HepG2 (cell line): ENCODE measurements around the gene CAPZB. TPM values are rescaled to one million over a fixed set of nuclear protein-coding genes. Genes with fewer than 3 reads are reported as not detected.
A peak's percentile ranks its signal among the peaks of the same experiment; 100 is the strongest.

ENCODE experiments used
- ERF ChIP-seq: IDR thresholded peaks from 2 replicates; pipeline ENCODE4 v1.6.1; 2018; ENCODE audit warnings: missing biosample characterization, missing genetic modification reagents
- FOXA3 ChIP-seq: IDR thresholded peaks from 2 replicates; pipeline ENCODE4 v1.6.1; 2016; ENCODE audit warnings: missing genetic modification reagents, missing compliant biosample characterization
- KDM4B ChIP-seq: sonication (generic); formaldehyde crosslinking; IDR thresholded peaks from 2 replicates; pipeline ENCODE4 v1.4.0; 2020; ENCODE audit warnings: missing genetic modification reagents
- MAFF ChIP-seq: IDR thresholded peaks from 2 replicates; pipeline ENCODE4 v1.6.1; 2011; ENCODE audit warnings: low read depth, low read length, improper control_type of control experiment
- MLX ChIP-seq: IDR thresholded peaks from 2 replicates; pipeline ENCODE4 v1.6.1; 2016
- ZBED4 ChIP-seq: sonication (generic); formaldehyde crosslinking; IDR thresholded peaks from 2 replicates; pipeline ENCODE4 v1.4.0; 2020; ENCODE audit warnings: missing genetic modification reagents, borderline replicate concordance
- ZNF567 ChIP-seq: sonication (generic); formaldehyde crosslinking; IDR thresholded peaks from 2 replicates; pipeline ENCODE4 v1.8.1; 2023; ENCODE audit warnings: mild to moderate bottlenecking, missing genetic modification reagents, borderline replicate concordance
- ZNF709 ChIP-seq: sonication (generic); formaldehyde crosslinking; IDR thresholded peaks from 2 replicates; pipeline ENCODE4 v1.5.0; 2020; ENCODE audit warnings: mild to moderate bottlenecking, missing genetic modification reagents
- polyA plus RNA-seq, 8 experiments: library from polyadenylated mRNA; depleted of rRNA in 3 of 8; stranded (reverse) in 7 of 8; unstranded in 1 of 8; fragments of >200 nt; fragmentation: Illumina TruSeq in 4 of 8; extraction: Trizol in 4 of 8; gene quantifications; 2 replicates each; pipeline versions ENCODE4 v1.2.1 to v1.2.3, GENCODE V29; 2011 to 2016; ENCODE audit warnings: low read depth in 4 of 8, missing spikeins in 1 of 8, mixed read lengths in 1 of 8; ENCODE audit not compliant: insufficient read depth in 1 of 8
- total RNA-seq, 5 experiments: library from RNA; depleted of rRNA; stranded (reverse); fragments of >200 nt; fragmentation: Illumina TruSeq; extraction: Trizol; gene quantifications; 2 replicates each; pipeline ENCODE4 v1.2.3, GENCODE V29; 2016; ENCODE audit warnings: low read depth in 1 of 5
- TF ChIP-seq, protein P1 (sequence below): sonication (generic); formaldehyde crosslinking; IDR thresholded peaks from 2 replicates; pipeline ENCODE4 v1.4.0; 2020; ENCODE audit warnings: mild to moderate bottlenecking, missing genetic modification reagents
- TF ChIP-seq, protein P2 (sequence below): sonication (generic); formaldehyde crosslinking; IDR thresholded peaks from 2 replicates; pipeline ENCODE4 v1.4.0; 2020; ENCODE audit warnings: missing genetic modification reagents
- TF ChIP-seq, protein P3 (sequence below): IDR thresholded peaks from 2 replicates; pipeline ENCODE4 v1.6.1; 2012; ENCODE audit warnings: inconsistent platforms

The CAPZB gene
- total and polyA plus RNA-seq, 2 of the 13 experiments (the other 11 are each of a cell fraction or from before 2014, with no cell fraction given): 58.9 to 76.9 TPM

DNA sequence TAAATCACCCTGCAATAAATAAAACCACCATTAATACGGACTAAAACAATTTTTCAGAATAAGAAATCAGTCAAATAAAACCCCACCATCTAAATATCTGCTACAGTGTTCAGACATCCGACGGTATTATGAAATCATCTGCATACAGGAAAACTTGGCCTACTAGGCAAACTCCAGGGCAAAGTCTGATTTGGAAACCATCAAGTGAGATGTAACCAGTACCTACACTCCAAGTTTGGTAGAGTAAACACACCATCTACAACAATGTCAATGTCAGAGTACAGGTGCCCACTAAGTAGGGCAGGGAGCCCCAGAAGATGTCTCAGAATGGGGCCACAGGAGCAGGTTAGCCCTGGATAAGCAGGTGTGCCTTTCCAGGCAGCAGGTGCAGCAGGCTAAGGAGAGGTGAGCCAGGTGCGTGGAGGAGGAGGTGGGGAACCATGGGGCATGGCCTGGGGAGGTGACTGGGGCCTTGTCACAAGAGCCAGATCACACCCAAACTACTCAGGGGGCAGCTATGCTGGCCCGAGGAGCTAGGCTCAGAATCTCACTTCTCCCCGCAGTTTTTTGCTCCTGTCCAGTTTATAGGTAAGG, 59.6 kb downstream of the CAPZB start (continued):
- TF ChIP-seq, protein P1, sequence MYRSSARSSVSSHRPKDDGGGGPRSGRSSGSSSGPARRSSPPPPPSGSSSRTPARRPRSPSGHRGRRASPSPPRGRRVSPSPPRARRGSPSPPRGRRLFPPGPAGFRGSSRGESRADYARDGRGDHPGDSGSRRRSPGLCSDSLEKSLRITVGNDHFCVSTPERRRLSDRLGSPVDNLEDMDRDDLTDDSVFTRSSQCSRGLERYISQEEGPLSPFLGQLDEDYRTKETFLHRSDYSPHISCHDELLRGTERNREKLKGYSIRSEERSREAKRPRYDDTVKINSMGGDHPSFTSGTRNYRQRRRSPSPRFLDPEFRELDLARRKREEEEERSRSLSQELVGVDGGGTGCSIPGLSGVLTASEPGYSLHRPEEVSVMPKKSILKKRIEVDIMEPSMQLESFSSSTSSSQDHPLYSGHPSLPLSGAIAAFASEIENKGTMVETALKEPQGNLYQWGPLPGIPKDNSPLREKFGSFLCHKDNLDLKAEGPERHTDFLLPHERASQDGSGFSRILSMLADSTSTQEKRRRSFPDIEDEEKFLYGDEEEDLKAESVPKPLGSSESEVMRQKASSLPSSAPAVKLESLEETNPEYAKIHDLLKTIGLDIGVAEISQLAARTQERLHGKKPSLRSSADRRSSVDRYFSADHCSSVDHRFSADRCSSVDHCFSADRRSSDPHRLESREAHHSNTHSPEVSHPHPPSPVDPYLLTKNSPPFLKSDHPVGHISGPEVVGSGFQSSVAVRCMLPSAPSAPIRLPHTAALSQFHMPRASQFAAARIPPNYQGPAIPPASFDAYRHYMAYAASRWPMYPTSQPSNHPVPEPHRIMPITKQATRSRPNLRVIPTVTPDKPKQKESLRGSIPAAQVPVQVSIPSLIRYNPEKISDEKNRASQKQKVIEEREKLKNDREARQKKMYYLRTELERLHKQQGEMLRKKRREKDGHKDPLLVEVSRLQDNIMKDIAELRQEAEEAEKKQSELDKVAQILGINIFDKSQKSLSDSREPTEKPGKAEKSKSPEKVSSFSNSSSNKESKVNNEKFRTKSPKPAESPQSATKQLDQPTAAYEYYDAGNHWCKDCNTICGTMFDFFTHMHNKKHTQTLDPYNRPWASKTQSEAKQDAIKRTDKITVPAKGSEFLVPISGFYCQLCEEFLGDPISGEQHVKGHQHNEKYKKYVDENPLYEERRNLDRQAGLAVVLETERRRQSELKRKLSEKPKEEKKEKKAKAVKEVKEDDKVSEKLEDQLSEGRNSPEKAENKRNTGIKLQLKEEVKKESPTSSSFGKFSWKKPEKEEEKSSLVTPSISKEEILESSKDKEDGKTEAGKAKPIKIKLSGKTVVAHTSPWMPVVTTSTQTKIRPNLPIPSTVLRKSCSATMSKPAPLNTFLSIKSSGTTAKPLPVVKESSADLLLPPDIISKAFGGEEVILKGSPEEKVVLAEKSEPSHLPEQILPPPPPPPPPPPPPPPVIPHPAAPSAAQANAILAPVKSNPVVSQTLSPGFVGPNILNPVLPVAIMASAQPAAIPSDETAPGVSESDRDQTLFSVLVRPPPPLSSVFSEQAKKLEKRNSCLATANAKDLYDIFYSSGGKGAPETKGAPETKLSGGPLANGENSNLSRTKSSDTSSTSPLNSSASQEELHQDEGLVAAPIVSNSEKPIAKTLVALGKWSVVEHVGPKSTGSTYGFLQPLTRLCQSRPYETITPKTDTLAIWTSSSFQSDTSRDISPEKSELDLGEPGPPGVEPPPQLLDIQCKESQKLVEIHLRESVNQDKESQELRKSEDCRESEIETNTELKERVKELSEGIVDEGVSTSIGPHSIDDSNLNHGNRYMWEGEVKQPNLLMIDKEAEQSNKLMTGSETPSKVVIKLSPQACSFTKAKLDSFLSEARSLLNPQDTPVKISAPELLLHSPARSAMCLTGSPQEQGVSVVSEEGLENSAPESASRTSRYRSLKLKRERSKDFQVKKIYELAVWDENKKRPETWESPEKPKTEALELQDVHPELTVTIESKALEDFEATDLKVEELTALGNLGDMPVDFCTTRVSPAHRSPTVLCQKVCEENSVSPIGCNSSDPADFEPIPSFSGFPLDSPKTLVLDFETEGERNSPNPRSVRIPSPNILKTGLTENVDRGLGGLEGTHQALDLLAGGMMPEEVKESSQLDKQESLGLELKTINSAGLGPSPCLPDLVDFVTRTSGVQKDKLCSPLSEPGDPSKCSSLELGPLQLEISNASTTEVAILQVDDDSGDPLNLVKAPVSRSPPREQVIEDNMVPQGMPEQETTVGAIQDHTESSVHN (CRISPR knock-in tag): no peak
- TF ChIP-seq MLX (CRISPR knock-in tag): no peak
- no peak for TF ChIP-seq ZNF709
- TF ChIP-seq ERF (CRISPR knock-in tag): no peak
- no peak for TF ChIP-seq MAFF
- TF ChIP-seq, protein P2, sequence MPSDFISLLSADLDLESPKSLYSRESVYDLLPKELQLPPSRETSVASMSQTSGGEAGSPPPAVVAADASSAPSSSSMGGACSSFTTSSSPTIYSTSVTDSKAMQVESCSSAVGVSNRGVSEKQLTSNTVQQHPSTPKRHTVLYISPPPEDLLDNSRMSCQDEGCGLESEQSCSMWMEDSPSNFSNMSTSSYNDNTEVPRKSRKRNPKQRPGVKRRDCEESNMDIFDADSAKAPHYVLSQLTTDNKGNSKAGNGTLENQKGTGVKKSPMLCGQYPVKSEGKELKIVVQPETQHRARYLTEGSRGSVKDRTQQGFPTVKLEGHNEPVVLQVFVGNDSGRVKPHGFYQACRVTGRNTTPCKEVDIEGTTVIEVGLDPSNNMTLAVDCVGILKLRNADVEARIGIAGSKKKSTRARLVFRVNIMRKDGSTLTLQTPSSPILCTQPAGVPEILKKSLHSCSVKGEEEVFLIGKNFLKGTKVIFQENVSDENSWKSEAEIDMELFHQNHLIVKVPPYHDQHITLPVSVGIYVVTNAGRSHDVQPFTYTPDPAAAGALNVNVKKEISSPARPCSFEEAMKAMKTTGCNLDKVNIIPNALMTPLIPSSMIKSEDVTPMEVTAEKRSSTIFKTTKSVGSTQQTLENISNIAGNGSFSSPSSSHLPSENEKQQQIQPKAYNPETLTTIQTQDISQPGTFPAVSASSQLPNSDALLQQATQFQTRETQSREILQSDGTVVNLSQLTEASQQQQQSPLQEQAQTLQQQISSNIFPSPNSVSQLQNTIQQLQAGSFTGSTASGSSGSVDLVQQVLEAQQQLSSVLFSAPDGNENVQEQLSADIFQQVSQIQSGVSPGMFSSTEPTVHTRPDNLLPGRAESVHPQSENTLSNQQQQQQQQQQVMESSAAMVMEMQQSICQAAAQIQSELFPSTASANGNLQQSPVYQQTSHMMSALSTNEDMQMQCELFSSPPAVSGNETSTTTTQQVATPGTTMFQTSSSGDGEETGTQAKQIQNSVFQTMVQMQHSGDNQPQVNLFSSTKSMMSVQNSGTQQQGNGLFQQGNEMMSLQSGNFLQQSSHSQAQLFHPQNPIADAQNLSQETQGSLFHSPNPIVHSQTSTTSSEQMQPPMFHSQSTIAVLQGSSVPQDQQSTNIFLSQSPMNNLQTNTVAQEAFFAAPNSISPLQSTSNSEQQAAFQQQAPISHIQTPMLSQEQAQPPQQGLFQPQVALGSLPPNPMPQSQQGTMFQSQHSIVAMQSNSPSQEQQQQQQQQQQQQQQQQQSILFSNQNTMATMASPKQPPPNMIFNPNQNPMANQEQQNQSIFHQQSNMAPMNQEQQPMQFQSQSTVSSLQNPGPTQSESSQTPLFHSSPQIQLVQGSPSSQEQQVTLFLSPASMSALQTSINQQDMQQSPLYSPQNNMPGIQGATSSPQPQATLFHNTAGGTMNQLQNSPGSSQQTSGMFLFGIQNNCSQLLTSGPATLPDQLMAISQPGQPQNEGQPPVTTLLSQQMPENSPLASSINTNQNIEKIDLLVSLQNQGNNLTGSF (CRISPR knock-in tag): no peak
- TF ChIP-seq FOXA3 (CRISPR knock-in tag): peak; percentile 84
- no peak for TF ChIP-seq ZNF567
- no peak for TF ChIP-seq KDM4B (CRISPR knock-in tag)
- no peak for TF ChIP-seq ZBED4 (CRISPR knock-in tag)
- TF ChIP-seq, protein P3, sequence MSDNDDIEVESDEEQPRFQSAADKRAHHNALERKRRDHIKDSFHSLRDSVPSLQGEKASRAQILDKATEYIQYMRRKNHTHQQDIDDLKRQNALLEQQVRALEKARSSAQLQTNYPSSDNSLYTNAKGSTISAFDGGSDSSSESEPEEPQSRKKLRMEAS: no peak
